Body of pancreas (tissue), 4 donors: ENCODE measurements around the gene ZEB1.

Experiments
- CTCF ChIP-seq, 7 experiments: fragments of 450-650 bp in 4 of 7; fragments of 200-600 bp in 3 of 7; sonication (generic) in 3 of 7; IDR thresholded peaks; one replicate each; pipeline ENCODE4 v1.5.1; 2016 to 2019; ENCODE audit warnings: antibody characterized with exemption in 7 of 7
- POLR2A ChIP-seq, 3 donors: fragments of 450-650 bp; IDR thresholded peaks; one replicate each; pipeline ENCODE4 v1.6.1; 2016; ENCODE audit warnings: antibody characterized with exemption in 3 of 3, mild to moderate bottlenecking in 2 of 3

DNA sequence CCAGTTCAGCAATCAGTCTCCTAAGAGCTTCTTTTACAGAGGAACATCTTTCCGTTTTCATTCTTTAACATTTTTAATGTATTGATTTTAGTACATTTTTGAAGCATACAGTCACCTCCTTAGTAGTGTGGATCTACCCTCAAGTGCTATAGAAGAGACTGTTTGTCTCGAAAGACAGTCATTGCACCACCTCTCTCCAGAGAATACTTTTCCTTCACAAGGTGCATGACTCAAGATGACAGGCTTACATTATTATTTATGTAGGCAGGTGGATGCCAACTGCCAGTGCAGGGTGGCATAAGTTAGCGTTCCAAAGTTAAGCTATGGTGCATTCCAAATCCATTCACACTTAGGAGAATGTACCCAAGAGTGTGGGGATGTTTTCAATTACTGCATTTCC is 71.8 kb downstream of the ZEB1 start:
- TF ChIP-seq CTCF (IDR thresholded peaks at IDR 0.05) (no peak), POLR2A (IDR thresholded peaks at IDR 0.05) (no peak)
